ENCODE data around the gene EXOC6. TPM values are rescaled to one million over a fixed set of nuclear protein-coding genes. Genes with fewer than 3 reads are reported as not detected.

EXOC6 gene
- total RNA-seq, 1 experiment from 2014 or later, result 17.0 TPM

DNA sequence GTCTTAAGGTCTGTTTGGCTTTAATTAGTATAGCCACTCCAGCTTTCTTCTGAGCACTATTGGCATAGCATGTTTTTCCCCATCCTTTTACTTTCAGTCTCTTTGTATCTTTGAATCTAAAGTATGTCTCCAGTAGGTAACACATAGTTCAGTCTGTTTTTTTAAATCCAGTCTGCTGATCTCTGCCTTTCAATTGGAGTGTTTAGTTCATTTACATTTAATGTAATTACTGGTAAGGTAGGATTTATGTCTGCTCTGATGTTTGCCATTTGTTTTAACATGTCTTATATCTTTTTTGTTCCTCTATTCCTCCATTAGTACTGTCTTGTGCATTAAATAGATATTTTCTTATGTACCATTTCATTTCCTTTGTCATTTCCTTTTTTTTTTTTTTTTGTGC, 72.5 kb downstream of the EXOC6 start:
- in situ Hi-C loops (cut with HindIII; ENCODE audit: low pct_unique_long_range_greater_than_20kb, low sequenced_read_pairs), result no loop called here
- intact Hi-C loops (cut with micrococcal nuclease; ENCODE audit: unreplicated experiment), result no loop called here
- peaks cover 8% of the 10 kb centered on the region; the same call in 1 of the 2 replicates for H3K9me3 ChIP-seq (ENCODE audit: control insufficient read depth, insufficient read depth, low read depth, low read length)
- no peaks in the 10 kb centered on the region for H3K4me1 ChIP-seq (ENCODE audit: control insufficient read depth, insufficient read depth, low read length)
- H3K27me3 ChIP-seq (ENCODE audit: control insufficient read depth, insufficient read depth, low read length), result no peaks in the 10 kb centered on the region
- H3K27ac ChIP-seq (ENCODE audit: low read length), result no peak overlapping the region
- ChIA-PET CTCF (no interaction called here), POLR2A (no interaction called here)
- no TSS peak for BruUV-seq (replicated peaks)
- DNase-seq (ENCODE audit: low read depth, low spot score), result no peak
- no peak for ATAC-seq
- no peak overlapping the region for H3K4me3 ChIP-seq (ENCODE audit: low read depth in 2 of 2, low read length in 2 of 2)
- no peak for TF ChIP-seq SIN3A (IDR thresholded peaks at IDR 0.05; ENCODE audit: borderline replicate concordance, insufficient read depth, low read depth, low read length)
- no peak for TF ChIP-seq REST (IDR thresholded peaks at IDR 0.05; ENCODE audit: insufficient read depth in 1 of 2, low read depth in 2 of 2, low read length in 1 of 2)
- no peak for TF ChIP-seq CTCF (IDR thresholded peaks at IDR 0.05)
- TF ChIP-seq POLR2AphosphoS5 (IDR thresholded peaks at IDR 0.05; ENCODE audit: low read depth, low read length), result no peak
- no peak for TF ChIP-seq TCF7L2 (IDR thresholded peaks at IDR 0.05; ENCODE audit: low read depth, low read length)
- no peaks in the 10 kb centered on the region for H3K36me3 ChIP-seq (ENCODE audit: control insufficient read depth, insufficient read depth, low read length)

DNA sequence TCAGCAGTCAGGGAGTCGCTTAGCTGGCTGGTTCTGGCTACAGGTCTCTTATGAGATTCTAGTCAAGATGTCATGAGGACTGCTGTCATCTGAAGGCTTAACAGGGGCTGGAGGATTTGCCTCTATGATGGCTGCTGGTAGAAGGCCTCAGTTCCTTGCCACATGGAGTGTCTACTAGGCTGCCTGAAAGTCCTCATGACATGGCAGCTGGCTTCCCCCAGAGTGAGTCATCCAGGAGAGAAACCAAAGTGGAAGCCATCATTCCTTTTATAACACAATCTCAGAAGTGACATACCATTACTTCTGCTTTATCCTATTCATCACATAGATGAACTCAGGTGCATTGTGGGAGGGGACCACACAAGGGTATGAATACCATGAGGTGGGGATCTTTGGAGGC, 75.1 kb downstream of the EXOC6 start:
- ATAC-seq, result no peak
- H3K4me1 ChIP-seq (ENCODE audit: control insufficient read depth, insufficient read depth, low read length), result no peaks in the 10 kb centered on the region
- no TSS peak for BruUV-seq (replicated peaks)
- no peak for TF ChIP-seq CTCF (IDR thresholded peaks at IDR 0.05)
- no peak for TF ChIP-seq TCF7L2 (IDR thresholded peaks at IDR 0.05; ENCODE audit: low read depth, low read length)
- no peak for TF ChIP-seq SIN3A (IDR thresholded peaks at IDR 0.05; ENCODE audit: borderline replicate concordance, insufficient read depth, low read depth, low read length)
- no peak for TF ChIP-seq POLR2AphosphoS5 (IDR thresholded peaks at IDR 0.05; ENCODE audit: low read depth, low read length)
- TF ChIP-seq REST (IDR thresholded peaks at IDR 0.05; ENCODE audit: insufficient read depth in 1 of 2, low read depth in 2 of 2, low read length in 1 of 2), result no peak
- no peak for DNase-seq (ENCODE audit: low read depth, low spot score)
- H3K9me3 ChIP-seq (ENCODE audit: control insufficient read depth, insufficient read depth, low read depth, low read length), result peaks cover 8% of the 10 kb centered on the region; the same call in 1 of the 2 replicates
- POLR2A ChIA-PET, result no interaction called here
- in situ Hi-C loops (cut with HindIII; ENCODE audit: low pct_unique_long_range_greater_than_20kb, low sequenced_read_pairs) (no loop called here), intact Hi-C loops (cut with micrococcal nuclease; ENCODE audit: unreplicated experiment) (no loop called here)
- no peaks in the 10 kb centered on the region for H3K27me3 ChIP-seq (ENCODE audit: control insufficient read depth, insufficient read depth, low read length)
- CTCF ChIA-PET, result no interaction called here
- H3K4me3 ChIP-seq (ENCODE audit: low read depth in 2 of 2, low read length in 2 of 2), result no peak overlapping the region
- H3K27ac ChIP-seq (ENCODE audit: low read length), result no peak overlapping the region
- H3K36me3 ChIP-seq (ENCODE audit: control insufficient read depth, insufficient read depth, low read length), result no peaks in the 10 kb centered on the region
